Astrocyte (in vitro differentiated cells and primary cell): Measurements from ENCODE around the gene TMEM74B.

Source experiments
- CTCF ChIP-seq: IDR thresholded peaks from 2 replicates; pipeline ENCODE4 v1.5.1; 2011; ENCODE audit warnings: low read depth, mild to moderate bottlenecking, inconsistent platforms, low read length, moderate library complexity; ENCODE audit not compliant: insufficient read depth
- EZH2 ChIP-seq: IDR thresholded peaks from 2 replicates; pipeline ENCODE4 v1.6.1; 2012; ENCODE audit warnings: mild to moderate bottlenecking, low read length, inconsistent platforms; ENCODE audit not compliant: insufficient read depth

- TF ChIP-seq CTCF (no peak), EZH2 (no peak)
Observed at GRCh38 chr20:1144401-1145172, 40.2 kb downstream of the TMEM74B start.
